NCI-H1417 (cell line): Measurements from ENCODE around the gene GLRA1.
"Not testable (repeated sequence)": the region's sequence is repeated elsewhere in the genome, so short reads cannot be mapped to it uniquely, and the experiment has no call there.

ENCODE experiments used
- DNase-seq, 3 experiments: peaks; one replicate each; lab custom pipeline; 2025; lab: John Stamatoyannopoulos, UW

The GLRA1 gene

GRCh38 chr5:151885138-151885908 is 39.3 kb downstream of the GLRA1 start:
- DNase-seq = no peak

- no peak for DNase-seq
Measured at GRCh38 chr5:151881621-151882225, 42.9 kb downstream of the GLRA1 start.

GRCh38 chr5:151880324-151880723 is 44.3 kb downstream of the GLRA1 start:
- no peak for DNase-seq

- DNase-seq = no peak
Measured at GRCh38 chr5:151873701-151874100, 51.0 kb downstream of the GLRA1 start.

- no peak for DNase-seq
Measured at GRCh38 chr5:151872701-151873100, 52.0 kb downstream of the GLRA1 start.

- DNase-seq = no peak
Measured at GRCh38 chr5:151870820-151871219, 53.8 kb downstream of the GLRA1 start.

- DNase-seq = no peak
Measured at GRCh38 chr5:151870271-151870670, 54.4 kb downstream of the GLRA1 start.

- DNase-seq = no peak
Measured at GRCh38 chr5:151869843-151870242, 54.8 kb downstream of the GLRA1 start.

GRCh38 chr5:151868451-151868850 is 56.2 kb downstream of the GLRA1 start:
- DNase-seq = no peak

- no peak for DNase-seq
Measured at GRCh38 chr5:151864061-151864748, 60.4 kb downstream of the GLRA1 start.

GRCh38 chr5:151863566-151863965 is 61.1 kb downstream of the GLRA1 start:
- DNase-seq = no peak

GRCh38 chr5:151862811-151863472 is 61.7 kb downstream of the GLRA1 start:
- no peak for DNase-seq

- DNase-seq = not testable (repeated sequence)
Measured at GRCh38 chr5:151860867-151861266, 63.8 kb downstream of the GLRA1 start.

- no peak for DNase-seq
Measured at GRCh38 chr5:151856861-151857260, 67.8 kb downstream of the GLRA1 start.

GRCh38 chr5:151855701-151856100 is 69.0 kb downstream of the GLRA1 start:
- DNase-seq = peak in 1 of 3 experiments; percentile 61

- DNase-seq = no peak
Measured at GRCh38 chr5:151847871-151848270, 76.8 kb downstream of the GLRA1 start.

- no peak for DNase-seq
Measured at GRCh38 chr5:151846765-151847164, 77.9 kb downstream of the GLRA1 start.

- not testable (repeated sequence) for DNase-seq
Measured at GRCh38 chr5:151832843-151833242, 91.8 kb downstream of the GLRA1 start.

- DNase-seq = no peak
Measured at GRCh38 chr5:151829370-151829769, 95.3 kb downstream of the GLRA1 start.

GRCh38 chr5:151825445-151825844 is 99.2 kb downstream of the GLRA1 start:
- DNase-seq = peak; percentile 25 to 82 (median 70)

GRCh38 chr5:151822141-151822540 is 102.5 kb downstream of the GLRA1 start:
- DNase-seq = no peak

GRCh38 chr5:151820903-151821302 is 103.7 kb downstream of the GLRA1 start:
- no peak for DNase-seq
